Fibroblast of the aortic adventitia (primary cell): ENCODE data around the gene PDE6G. TPM values are rescaled to one million over a fixed set of nuclear protein-coding genes. Genes with fewer than 3 reads are reported as not detected.

Experiments used
- DNase-seq: peaks from one replicate; pipeline ENCODE4 v3.0.0-alpha.2; 2010; ENCODE audit warnings: low read depth
- H3K4me3 ChIP-seq: 2 replicates; pipeline ENCODE4 v1.5.1; 2011; ENCODE audit warnings: low read depth, mild to moderate bottlenecking, control low read depth, low read length, moderate library complexity
- CTCF ChIP-seq: IDR thresholded peaks from 2 replicates; pipeline ENCODE4 v1.5.1; 2011; ENCODE audit warnings: mild to moderate bottlenecking, low read length, control low read depth, inconsistent platforms; ENCODE audit not compliant: insufficient read depth
- total RNA-seq: library from RNA; depleted of rRNA; stranded (reverse); fragments of >200 nt; gene quantifications from 2 replicates; pipeline ENCODE4 v1.2.3, GENCODE V29; 2012; ENCODE audit warnings: low replicate concordance

Gene PDE6G
- total RNA-seq, 1 donor = 0.63 TPM

GRCh38 chr17:81652906-81653771, 3.2 kb downstream of the PDE6G start:
- no peak for TF ChIP-seq CTCF
- no peak for DNase-seq
- H3K4me3 ChIP-seq = no peak overlapping the region

DNA sequence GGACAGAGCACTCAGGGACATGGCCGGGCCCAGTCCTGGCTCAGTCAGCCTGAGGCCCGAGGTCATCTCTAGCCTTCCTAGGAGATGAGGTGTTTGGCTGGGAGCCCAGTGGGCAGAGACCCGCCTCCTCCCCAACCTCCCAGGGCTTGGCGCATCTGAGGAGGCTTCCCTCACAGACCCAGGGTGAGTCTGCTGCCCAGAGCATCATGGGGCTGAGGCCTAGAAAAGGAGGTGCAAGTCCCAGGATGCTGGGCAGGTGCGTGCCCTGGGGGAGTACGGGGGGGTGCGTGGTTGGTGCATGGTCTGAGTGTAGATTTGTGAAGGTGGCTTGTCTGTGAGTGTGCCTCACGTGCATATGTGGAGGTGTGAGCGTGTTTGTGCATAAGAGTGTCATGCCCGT, 4.7 kb downstream of the PDE6G start:
- peak; percentile 88 for DNase-seq
- TF ChIP-seq CTCF = no peak
- no peak overlapping the region for H3K4me3 ChIP-seq

DNA sequence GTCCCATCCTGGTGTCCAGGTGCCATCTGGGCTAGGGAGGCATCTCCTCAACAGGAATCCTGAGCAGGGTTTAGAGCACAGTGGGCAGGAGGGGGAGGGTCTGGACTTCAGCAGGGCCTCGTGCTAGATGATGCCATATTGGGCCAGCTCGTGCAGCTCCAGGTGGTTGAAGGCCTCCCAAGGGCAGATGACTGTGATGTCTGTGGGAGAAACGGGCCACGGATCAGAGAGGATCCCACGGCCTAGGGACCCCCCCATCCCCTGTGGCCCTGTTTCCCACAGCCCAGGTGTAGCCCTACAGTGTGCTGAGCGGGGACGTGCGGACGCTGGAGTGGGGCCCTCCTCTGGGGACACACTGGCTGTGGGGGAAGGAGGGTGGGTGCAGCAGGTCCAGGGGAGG, 5.4 kb downstream of the PDE6G start:
- DNase-seq = no peak
- H3K4me3 ChIP-seq = no peak overlapping the region
- TF ChIP-seq CTCF = no peak

GRCh38 chr17:81648707-81649085, 7.6 kb downstream of the PDE6G start:
- DNase-seq = no peak

DNA sequence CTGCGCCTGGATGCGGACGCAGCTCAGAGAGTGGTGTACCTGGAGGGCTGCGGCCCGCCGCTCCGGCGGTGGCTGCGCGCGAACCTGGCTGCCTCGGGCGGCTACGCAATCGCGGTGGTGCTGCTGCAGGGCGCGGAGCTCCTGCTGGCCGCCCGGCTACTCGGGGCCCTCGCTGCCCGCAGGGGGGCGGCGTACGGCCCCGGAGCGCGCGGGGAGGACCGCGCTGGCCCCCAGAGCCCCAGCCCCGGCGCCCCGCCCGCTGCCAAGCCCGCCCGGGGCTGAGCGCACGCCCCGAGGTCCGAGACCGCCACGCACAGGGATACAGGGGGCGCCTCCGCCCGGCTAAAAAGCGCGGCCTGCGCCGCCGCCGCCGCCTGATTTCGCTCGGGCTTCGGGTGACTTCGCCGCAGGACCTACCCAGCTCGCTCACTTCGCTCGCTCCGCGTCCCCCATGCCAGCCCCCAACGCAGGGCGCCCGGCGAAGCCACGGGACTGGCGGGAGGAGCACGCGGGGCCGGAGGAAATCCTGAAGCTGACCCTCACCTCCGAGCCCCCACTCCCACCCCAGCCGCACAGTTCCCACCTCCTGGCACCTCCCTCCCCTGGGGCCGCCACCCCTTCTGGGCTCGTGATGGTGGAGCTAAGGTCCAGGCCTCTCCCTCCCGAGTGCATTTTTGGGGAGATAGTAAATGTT, 8.2 kb downstream of the PDE6G start:
- no peak for DNase-seq
- no peak overlapping the region for H3K4me3 ChIP-seq
- no peak for TF ChIP-seq CTCF

More at GRCh38 chr17:81648707-81649085, 7.6 kb downstream of the PDE6G start:
- no peak overlapping the region for H3K4me3 ChIP-seq
- TF ChIP-seq CTCF = no peak

DNA sequence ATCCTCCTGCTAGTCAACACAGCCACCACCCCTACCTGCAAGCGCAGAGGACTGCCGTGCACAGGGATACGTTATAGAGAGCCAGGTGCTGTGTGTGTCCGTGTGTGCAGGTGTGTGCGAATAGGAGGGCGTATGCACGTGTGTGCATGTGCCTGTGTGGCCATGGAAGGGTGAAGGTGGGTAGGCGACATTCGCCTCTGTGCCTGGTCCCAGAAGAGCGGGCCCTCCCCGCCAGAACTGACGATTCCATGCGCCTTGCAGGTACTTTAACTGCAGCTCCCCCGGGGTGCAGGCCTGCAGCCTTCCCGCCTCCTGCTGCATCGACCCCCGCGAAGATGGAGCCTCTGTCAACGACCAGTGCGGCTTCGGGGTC, 8.7 kb downstream of the PDE6G start:
- TF ChIP-seq CTCF = no peak
- DNase-seq = no peak
- H3K4me3 ChIP-seq = no peak overlapping the region
